ENCODE results near the gene LIPG. TPM values are rescaled to one million over a fixed set of nuclear protein-coding genes. Genes with fewer than 3 reads are reported as not detected.
A peak's percentile ranks its signal among the peaks of the same experiment; 100 is the strongest.

The LIPG gene
- total RNA-seq, 4 donors from 2014 or later, result 0.12 to 13.9 (median 2.1) TPM

DNA sequence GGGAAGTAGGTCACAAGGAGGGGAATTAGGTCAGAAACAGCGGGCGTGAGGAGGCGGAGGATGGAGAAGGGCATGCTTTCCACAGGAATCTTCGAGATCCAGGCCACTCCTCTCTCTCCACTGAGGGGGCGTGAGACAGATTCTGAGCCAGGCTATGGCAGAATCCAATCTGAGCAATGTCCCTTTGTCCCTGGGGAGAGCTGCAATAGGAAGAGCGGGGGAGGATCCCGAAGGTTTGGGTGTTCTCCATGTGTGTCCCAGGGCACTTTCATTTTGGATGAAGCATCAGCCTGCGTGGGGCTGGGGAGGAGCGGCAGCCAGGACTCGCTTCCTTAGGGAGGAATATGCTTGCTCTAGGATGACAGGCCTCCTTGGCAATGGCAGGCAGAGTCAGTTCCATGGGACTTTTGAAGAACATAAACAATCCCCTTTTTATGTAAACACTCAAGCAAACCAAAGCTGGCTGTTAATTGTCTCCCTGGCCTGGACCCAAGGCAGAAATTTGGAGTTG lies 84.0 kb downstream of the LIPG start:
- no peak for DNase-seq
- TF ChIP-seq, protein P1, sequence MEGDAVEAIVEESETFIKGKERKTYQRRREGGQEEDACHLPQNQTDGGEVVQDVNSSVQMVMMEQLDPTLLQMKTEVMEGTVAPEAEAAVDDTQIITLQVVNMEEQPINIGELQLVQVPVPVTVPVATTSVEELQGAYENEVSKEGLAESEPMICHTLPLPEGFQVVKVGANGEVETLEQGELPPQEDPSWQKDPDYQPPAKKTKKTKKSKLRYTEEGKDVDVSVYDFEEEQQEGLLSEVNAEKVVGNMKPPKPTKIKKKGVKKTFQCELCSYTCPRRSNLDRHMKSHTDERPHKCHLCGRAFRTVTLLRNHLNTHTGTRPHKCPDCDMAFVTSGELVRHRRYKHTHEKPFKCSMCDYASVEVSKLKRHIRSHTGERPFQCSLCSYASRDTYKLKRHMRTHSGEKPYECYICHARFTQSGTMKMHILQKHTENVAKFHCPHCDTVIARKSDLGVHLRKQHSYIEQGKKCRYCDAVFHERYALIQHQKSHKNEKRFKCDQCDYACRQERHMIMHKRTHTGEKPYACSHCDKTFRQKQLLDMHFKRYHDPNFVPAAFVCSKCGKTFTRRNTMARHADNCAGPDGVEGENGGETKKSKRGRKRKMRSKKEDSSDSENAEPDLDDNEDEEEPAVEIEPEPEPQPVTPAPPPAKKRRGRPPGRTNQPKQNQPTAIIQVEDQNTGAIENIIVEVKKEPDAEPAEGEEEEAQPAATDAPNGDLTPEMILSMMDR (IDR thresholded peaks at IDR 0.05), result no peak
- TF ChIP-seq POLR2A (IDR thresholded peaks at IDR 0.05), result no peak
- intact Hi-C loops (cut with DNase I), result no loop called here
- peak overlapping the region in 3 of 4 donors; percentile 48 to 59 (median 58) for H3K27ac ChIP-seq
- WGBS, 2 donors, result 55 to 69% methylated on average over 7 to 10 of the region's 10 CpGs
- H3K4me1 ChIP-seq, result peaks cover 0 to 20% (median 0%) of the 10 kb centered on the region in 3 donors
- H3K9me3 ChIP-seq, result no peaks in the 10 kb centered on the region
- H3K36me3 ChIP-seq, result no peaks in the 10 kb centered on the region
- H3K4me3 ChIP-seq, result peak overlapping the region in 2 of 4 donors; percentile 18 to 48
- H3K27me3 ChIP-seq, result peaks cover 0 to 4% (median 0%) of the 10 kb centered on the region in 4 donors

DNA sequence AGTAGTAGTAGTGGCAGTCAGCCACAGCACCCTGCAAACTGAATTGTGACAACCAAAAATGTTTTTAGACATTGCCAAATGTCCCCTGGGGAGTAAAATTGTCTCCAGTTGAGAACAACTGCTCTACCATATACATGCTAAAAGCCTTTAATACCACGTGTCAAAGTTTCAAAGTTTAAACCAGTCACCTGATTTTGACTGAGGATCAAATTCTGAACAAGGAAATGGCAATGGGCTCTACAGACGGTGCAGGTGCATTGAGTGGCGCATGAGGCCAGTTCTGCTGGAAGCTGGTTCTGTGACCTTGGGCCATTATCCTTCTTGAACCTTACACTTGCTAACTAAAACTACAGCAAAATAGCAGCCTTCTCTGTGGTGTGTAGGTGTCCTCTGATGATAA lies 85.0 kb downstream of the LIPG start:
- Histone ChIP-seq H3K27ac (peak overlapping the region in 2 of 4 donors; percentile 3 to 58), H3K36me3 (no peaks in the 10 kb centered on the region), H3K4me1 (peaks cover 0 to 20% (median 0%) of the 10 kb centered on the region in 3 donors), H3K9me3 (no peaks in the 10 kb centered on the region), H3K27me3 (peaks cover 0 to 6% (median 0%) of the 10 kb centered on the region in 4 donors), H3K4me3 (no peak overlapping the region)
- 83 to 92% methylated on average over 3 of the region's 3 CpGs for WGBS, 2 donors
- DNase-seq, result no peak
- intact Hi-C loops (cut with DNase I), result no loop called here
- TF ChIP-seq POLR2A (IDR thresholded peaks at IDR 0.05), result no peak
- TF ChIP-seq, protein P1 (IDR thresholded peaks at IDR 0.05), result no peak

- Histone ChIP-seq H3K4me3 (no peak overlapping the region), H3K27ac (peak overlapping the region in 2 of 4 donors; percentile 23 to 40), H3K9me3 (no peaks in the 10 kb centered on the region), H3K4me1 (peaks cover 0 to 21% (median 0%) of the 10 kb centered on the region in 3 donors), H3K27me3 (peaks cover 0 to 6% (median 0%) of the 10 kb centered on the region in 4 donors), H3K36me3 (no peaks in the 10 kb centered on the region)
- intact Hi-C loops (cut with DNase I), result no loop called here
- DNase-seq, result no peak
- WGBS, 2 donors, result 50 to 72% methylated on average over 6 to 8 of the region's 8 CpGs
- TF ChIP-seq, protein P1 (IDR thresholded peaks at IDR 0.05), result no peak
- no peak for TF ChIP-seq POLR2A (IDR thresholded peaks at IDR 0.05)
These were observed 85.8 kb downstream of the LIPG start for GRCh38 chr18:49647496-49648168.

GRCh38 chr18:49648326-49648725 lies 86.5 kb downstream of the LIPG start:
- Histone ChIP-seq H3K27ac (peak overlapping the region in 2 of 4 donors; percentile 23 to 40), H3K4me1 (peaks cover 0 to 27% (median 5%) of the 10 kb centered on the region in 3 donors), H3K9me3 (no peaks in the 10 kb centered on the region), H3K36me3 (no peaks in the 10 kb centered on the region), H3K4me3 (no peak overlapping the region), H3K27me3 (peaks cover 0 to 6% (median 0%) of the 10 kb centered on the region in 4 donors)
- DNase-seq, result no peak
- TF ChIP-seq, protein P1 (IDR thresholded peaks at IDR 0.05), result no peak
- TF ChIP-seq POLR2A (IDR thresholded peaks at IDR 0.05), result no peak
- intact Hi-C loops (cut with DNase I), result no loop called here
- WGBS, 2 donors, result 47 to 73% methylated on average over 2 to 3 of the region's 5 CpGs

Other genes starting within 250 kb of the LIPG start
- 10 to 100 TPM; 23.9 to 63.7 (median 55.1) TPM for gene DYM, start 101.4 kb upstream of the LIPG start, total RNA-seq
- gene C18orf32, start 74.8 kb upstream of the LIPG start, total RNA-seq, result 10 to 100 TPM; 13.6 to 25.6 (median 19.6) TPM
- gene RPL17, start 69.6 kb upstream of the LIPG start, total RNA-seq, result 1,000 to 10,000 TPM in 3 of 4 donors, 100 to 1,000 TPM in 1; 539 to 2,824 (median 1,781) TPM

All from esophagus squamous epithelium (tissue), 5 donors.